Measurements from ENCODE around the gene GNAQ.

DNA sequence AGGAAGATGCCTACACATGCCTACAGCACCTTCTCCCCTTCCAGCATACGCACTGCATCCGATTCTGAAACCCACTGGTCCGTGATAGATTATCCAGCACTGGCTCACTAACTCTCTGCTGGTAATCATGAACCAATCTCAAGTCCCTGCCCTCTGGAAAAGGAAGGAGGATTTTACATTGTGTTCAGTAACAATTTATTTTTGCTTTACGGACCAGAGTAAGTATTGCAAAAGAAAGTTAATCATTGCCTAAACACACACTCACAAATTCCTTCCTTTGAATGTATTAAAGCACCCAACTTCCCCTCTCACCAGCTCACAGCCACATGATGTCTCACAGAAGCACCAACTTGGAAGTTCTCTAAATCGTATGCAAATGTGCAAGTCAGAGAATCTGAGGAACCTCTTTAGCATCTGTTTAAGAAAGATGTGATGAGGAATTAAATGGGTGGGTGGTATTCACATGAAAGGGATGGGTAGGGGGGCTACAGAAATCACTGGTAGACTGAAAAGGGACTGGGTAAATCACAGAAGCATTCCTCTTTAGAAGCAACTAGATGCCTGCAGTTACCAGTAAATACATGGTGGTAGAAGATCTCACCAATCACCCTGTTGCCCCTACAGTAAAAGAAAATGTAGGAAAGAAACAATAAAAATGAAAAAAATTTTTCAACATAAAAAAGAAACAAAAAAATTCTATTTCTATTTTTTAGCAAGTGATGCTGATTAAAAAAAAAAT is 8.4 kb downstream of the GNAQ start:
- TF ChIP-seq, protein P1, sequence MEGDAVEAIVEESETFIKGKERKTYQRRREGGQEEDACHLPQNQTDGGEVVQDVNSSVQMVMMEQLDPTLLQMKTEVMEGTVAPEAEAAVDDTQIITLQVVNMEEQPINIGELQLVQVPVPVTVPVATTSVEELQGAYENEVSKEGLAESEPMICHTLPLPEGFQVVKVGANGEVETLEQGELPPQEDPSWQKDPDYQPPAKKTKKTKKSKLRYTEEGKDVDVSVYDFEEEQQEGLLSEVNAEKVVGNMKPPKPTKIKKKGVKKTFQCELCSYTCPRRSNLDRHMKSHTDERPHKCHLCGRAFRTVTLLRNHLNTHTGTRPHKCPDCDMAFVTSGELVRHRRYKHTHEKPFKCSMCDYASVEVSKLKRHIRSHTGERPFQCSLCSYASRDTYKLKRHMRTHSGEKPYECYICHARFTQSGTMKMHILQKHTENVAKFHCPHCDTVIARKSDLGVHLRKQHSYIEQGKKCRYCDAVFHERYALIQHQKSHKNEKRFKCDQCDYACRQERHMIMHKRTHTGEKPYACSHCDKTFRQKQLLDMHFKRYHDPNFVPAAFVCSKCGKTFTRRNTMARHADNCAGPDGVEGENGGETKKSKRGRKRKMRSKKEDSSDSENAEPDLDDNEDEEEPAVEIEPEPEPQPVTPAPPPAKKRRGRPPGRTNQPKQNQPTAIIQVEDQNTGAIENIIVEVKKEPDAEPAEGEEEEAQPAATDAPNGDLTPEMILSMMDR (IDR thresholded peaks at IDR 0.05; ENCODE audit: low read depth, low read length), result no peak
- peak; percentile 65; the same call in 1 of the 2 replicates for TF ChIP-seq MYC (IDR thresholded peaks at IDR 0.05; ENCODE audit: low read depth, low read length)
- no peak for TF ChIP-seq POLR2A (IDR thresholded peaks at IDR 0.05; ENCODE audit: extremely low read depth, insufficient read length)
- TF ChIP-seq, protein P2, sequence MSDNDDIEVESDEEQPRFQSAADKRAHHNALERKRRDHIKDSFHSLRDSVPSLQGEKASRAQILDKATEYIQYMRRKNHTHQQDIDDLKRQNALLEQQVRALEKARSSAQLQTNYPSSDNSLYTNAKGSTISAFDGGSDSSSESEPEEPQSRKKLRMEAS (IDR thresholded peaks at IDR 0.05; ENCODE audit: low read depth, low read length), result peak; percentile 74
